Vagina (tissue), 2 donors: Measurements from ENCODE around the gene PDE10A. TPM values are rescaled to one million over a fixed set of nuclear protein-coding genes. Genes with fewer than 3 reads are reported as not detected.

Experiments used
- DNase-seq, 2 donors: peaks; one replicate each; pipeline ENCODE4 v3.0.0-alpha.2; 2017; ENCODE audit errors: extremely low spot score in 2 of 2
- H3K27ac ChIP-seq: fragments of 200-600 bp; sonication (generic); one replicate; pipeline ENCODE4 v1.5.1; 2019
- H3K27me3 ChIP-seq: fragments of 200-600 bp; sonication (generic); one replicate; pipeline ENCODE4 v1.5.1; 2019
- H3K36me3 ChIP-seq, 2 donors: fragments of 200-600 bp; sonication (generic); one replicate each; pipeline ENCODE4 v1.5.1; 2017 to 2019
- H3K4me1 ChIP-seq: fragments of 200-600 bp; sonication (generic); one replicate; pipeline ENCODE4 v1.5.1; 2019
- H3K4me3 ChIP-seq, 2 donors: fragments of 200-600 bp; sonication (generic); 1 replicate in 1 of 2; 2 replicates in 1 of 2; pipeline ENCODE4 v1.5.1; 2016 to 2019
- H3K9me3 ChIP-seq: fragments of 200-600 bp; sonication (generic); one replicate; pipeline ENCODE4 v1.5.1; 2019
- POLR2A ChIP-seq, 2 donors: fragments of 450-650 bp; IDR thresholded peaks; one replicate each; pipeline ENCODE4 v1.6.1; 2017; ENCODE audit warnings: antibody characterized with exemption in 2 of 2, mild to moderate bottlenecking in 2 of 2, moderate library complexity in 2 of 2
- POLR2AphosphoS5 ChIP-seq, 2 donors: sonication (generic); formaldehyde crosslinking; IDR thresholded peaks; one replicate each; pipeline ENCODE4 v1.9.0; 2017; ENCODE audit warnings: antibody characterized with exemption in 2 of 2, mild to moderate bottlenecking in 2 of 2, low read depth in 1 of 2; ENCODE audit not compliant: insufficient read depth in 1 of 2
- intact Hi-C: fragments of 100-400 bp; cut with DNase I; formaldehyde crosslinking; loops from one replicate; pipeline ENCODE4 v1.15.1; 2023
- total RNA-seq: library from RNA; depleted of rRNA; stranded (reverse); fragments of >200 nt; gene quantifications from one replicate; pipeline ENCODE4 v1.2.3, GENCODE V29; 2016
- TF ChIP-seq, protein P1 (sequence below), 3 experiments: fragments of 450-650 bp in 2 of 3; fragments of 200-600 bp in 1 of 3; sonication (generic) in 1 of 3; IDR thresholded peaks; one replicate each; pipeline ENCODE4 v1.5.1; 2017 to 2019; ENCODE audit warnings: antibody characterized with exemption in 3 of 3, mild to moderate bottlenecking in 2 of 3, moderate library complexity in 2 of 3

The PDE10A gene
- total RNA-seq, 1 donor from 2014 or later, result 15.0 TPM

DNA sequence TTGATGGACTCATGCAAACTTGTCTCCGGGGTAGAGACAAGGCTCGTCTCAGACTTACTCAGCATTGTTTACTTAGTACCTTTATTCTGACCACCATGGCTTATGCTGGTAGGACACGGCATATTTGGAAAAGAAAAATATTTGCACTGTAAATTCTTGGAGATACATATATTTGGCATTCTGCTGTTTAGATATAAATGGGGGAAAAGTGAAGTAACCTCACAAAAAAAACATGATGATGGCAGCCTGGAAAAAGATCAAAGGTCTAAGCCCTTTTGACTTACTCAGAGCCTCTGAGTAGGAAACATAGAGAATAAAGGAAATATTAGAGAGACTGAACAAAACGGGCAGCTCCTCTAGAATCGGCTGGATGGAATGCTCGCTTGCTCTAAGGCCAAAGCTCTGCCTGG, 32.5 kb downstream of the PDE10A start:
- intact Hi-C loops, result no loop called here
- Histone ChIP-seq H3K27me3 (no peaks in the 10 kb centered on the region), H3K36me3 (no peaks in the 10 kb centered on the region), H3K27ac (no peak overlapping the region), H3K9me3 (no peaks in the 10 kb centered on the region), H3K4me3 (no peak overlapping the region), H3K4me1 (no peaks in the 10 kb centered on the region)
- DNase-seq, result no peak
- TF ChIP-seq, protein P1, sequence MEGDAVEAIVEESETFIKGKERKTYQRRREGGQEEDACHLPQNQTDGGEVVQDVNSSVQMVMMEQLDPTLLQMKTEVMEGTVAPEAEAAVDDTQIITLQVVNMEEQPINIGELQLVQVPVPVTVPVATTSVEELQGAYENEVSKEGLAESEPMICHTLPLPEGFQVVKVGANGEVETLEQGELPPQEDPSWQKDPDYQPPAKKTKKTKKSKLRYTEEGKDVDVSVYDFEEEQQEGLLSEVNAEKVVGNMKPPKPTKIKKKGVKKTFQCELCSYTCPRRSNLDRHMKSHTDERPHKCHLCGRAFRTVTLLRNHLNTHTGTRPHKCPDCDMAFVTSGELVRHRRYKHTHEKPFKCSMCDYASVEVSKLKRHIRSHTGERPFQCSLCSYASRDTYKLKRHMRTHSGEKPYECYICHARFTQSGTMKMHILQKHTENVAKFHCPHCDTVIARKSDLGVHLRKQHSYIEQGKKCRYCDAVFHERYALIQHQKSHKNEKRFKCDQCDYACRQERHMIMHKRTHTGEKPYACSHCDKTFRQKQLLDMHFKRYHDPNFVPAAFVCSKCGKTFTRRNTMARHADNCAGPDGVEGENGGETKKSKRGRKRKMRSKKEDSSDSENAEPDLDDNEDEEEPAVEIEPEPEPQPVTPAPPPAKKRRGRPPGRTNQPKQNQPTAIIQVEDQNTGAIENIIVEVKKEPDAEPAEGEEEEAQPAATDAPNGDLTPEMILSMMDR (IDR thresholded peaks at IDR 0.05), result no peak
- TF ChIP-seq POLR2A (IDR thresholded peaks at IDR 0.05) (no peak), POLR2AphosphoS5 (IDR thresholded peaks at IDR 0.05; ENCODE audit: insufficient read depth in 1 of 2, low read depth in 1 of 2) (no peak)

DNA sequence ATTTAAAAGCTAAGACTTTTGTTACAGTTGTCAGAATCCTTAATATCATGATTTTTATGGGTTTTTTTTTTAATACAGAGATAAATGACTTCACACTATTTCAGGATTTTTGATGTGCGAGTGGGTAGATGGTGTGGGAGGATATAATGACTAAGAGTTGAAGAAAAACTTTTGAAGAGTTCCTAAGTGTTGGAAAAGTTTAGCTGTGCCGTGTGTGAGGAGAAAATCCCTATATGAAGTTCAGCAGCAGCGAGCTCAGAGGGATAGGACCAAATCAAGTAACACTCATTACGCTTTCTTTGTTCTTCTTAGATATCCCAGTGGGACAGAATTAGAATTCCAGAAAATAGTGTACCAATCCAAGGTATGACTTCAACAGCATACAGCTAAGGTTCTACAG, 34.1 kb downstream of the PDE10A start:
- H3K36me3 ChIP-seq, result no peaks in the 10 kb centered on the region
- intact Hi-C loops, result no loop called here
- TF ChIP-seq POLR2AphosphoS5 (IDR thresholded peaks at IDR 0.05; ENCODE audit: insufficient read depth in 1 of 2, low read depth in 1 of 2) (no peak), POLR2A (IDR thresholded peaks at IDR 0.05) (no peak)
- DNase-seq, result no peak
- H3K27me3 ChIP-seq, result no peaks in the 10 kb centered on the region
- no peak overlapping the region for H3K4me3 ChIP-seq
- no peaks in the 10 kb centered on the region for H3K9me3 ChIP-seq
- no peak overlapping the region for H3K27ac ChIP-seq
- no peaks in the 10 kb centered on the region for H3K4me1 ChIP-seq

DNA sequence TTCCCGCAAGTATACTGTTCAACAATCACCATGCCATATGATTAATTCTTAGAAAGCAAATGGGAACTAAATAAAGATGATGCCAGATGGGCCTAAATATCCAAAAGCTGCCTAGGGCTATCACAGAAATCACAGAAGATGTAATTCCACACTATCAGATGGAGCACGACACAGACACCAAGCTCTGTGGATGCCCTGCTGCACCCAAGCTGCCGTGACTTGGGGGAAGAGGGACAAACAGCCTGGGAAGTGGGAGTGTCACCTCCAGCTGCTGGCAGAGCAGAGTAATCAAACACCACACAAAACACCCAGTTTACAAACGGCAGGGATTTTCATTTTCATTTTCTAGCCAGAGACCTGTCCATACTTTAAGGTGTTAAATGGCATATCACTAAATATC, 35.7 kb downstream of the PDE10A start:
- H3K27ac ChIP-seq, result no peak overlapping the region
- H3K4me1 ChIP-seq, result no peaks in the 10 kb centered on the region
- TF ChIP-seq POLR2A (IDR thresholded peaks at IDR 0.05), result no peak
- no peak for TF ChIP-seq POLR2AphosphoS5 (IDR thresholded peaks at IDR 0.05; ENCODE audit: insufficient read depth in 1 of 2, low read depth in 1 of 2)
- TF ChIP-seq, protein P1 (IDR thresholded peaks at IDR 0.05), result no peak
- H3K36me3 ChIP-seq, result no peaks in the 10 kb centered on the region
- no peak for DNase-seq
- H3K27me3 ChIP-seq, result no peaks in the 10 kb centered on the region
- intact Hi-C loops, result no loop called here
- H3K4me3 ChIP-seq, result no peak overlapping the region
- no peaks in the 10 kb centered on the region for H3K9me3 ChIP-seq

DNA sequence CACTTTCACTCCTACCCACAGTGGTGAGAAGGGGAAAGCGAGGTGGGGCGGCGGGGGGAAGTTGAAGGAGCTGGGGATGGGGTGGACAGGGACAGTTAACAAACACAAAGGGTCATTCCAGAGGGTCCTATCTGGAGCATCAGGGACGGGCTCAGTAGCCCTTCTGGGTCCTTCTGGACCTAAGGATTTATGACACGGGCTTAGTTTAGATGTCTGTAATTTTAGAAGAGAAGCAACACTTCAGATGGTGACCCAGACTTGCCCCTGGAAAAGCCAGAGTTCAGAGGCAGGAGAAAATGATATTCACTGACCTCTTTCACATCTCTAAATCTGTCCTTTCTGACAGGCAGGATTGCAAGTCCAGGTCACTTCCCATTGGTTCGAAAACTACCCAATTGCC, 36.3 kb downstream of the PDE10A start:
- Histone ChIP-seq H3K9me3 (no peaks in the 10 kb centered on the region), H3K27ac (no peak overlapping the region), H3K27me3 (no peaks in the 10 kb centered on the region), H3K4me1 (no peaks in the 10 kb centered on the region), H3K4me3 (no peak overlapping the region), H3K36me3 (no peaks in the 10 kb centered on the region)
- no peak for DNase-seq
- intact Hi-C loops, result no loop called here
- TF ChIP-seq, protein P1 (IDR thresholded peaks at IDR 0.05), result no peak
- TF ChIP-seq POLR2A (IDR thresholded peaks at IDR 0.05) (no peak), POLR2AphosphoS5 (IDR thresholded peaks at IDR 0.05; ENCODE audit: insufficient read depth in 1 of 2, low read depth in 1 of 2) (no peak)

DNA sequence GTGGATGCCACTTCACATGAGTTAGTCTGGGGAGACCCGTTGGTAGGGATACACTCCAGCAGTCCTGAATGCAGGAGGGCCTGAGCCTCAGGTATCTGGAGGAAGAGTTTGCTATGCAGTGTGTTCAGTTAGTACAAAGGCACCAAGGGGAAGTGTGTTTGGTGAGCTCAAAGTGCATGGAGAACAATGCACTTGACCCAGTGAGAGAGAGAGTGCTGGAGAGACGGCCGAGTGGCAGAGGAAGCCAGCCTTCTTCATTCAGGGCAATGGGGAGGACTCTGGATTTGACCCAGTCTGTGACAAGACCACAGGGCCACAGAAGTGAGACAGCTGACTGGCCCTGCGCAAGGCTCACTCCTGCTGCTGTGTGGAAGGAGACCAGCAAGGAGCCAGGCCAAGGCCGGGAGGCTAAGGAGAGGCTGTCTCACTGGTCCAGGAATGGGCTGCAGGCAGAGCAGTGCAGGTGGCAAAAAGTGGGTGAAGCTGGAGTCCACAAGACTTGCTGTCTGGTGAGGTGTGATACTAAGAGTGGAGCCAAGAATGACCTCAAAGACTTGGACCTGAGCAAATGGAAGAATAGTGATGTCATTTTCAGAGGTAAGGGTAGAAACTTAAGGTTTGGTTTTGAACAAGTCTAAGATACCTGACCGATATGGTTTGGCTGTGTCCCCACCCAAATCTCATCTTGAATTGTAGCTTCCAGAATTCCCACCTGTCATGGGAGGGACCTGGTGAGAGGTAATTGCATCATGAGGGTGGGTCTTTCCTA, 38.0 kb downstream of the PDE10A start:
- Histone ChIP-seq H3K27ac (no peak overlapping the region), H3K4me1 (no peaks in the 10 kb centered on the region), H3K9me3 (no peaks in the 10 kb centered on the region), H3K4me3 (no peak overlapping the region), H3K36me3 (no peaks in the 10 kb centered on the region), H3K27me3 (no peaks in the 10 kb centered on the region)
- intact Hi-C loops, result no loop called here
- DNase-seq, result no peak
- TF ChIP-seq POLR2A (IDR thresholded peaks at IDR 0.05), result no peak
- TF ChIP-seq, protein P1 (IDR thresholded peaks at IDR 0.05), result no peak
- no peak for TF ChIP-seq POLR2AphosphoS5 (IDR thresholded peaks at IDR 0.05; ENCODE audit: insufficient read depth in 1 of 2, low read depth in 1 of 2)
